ENCODE measurements around the gene WDR37.
"Not testable (repeated sequence)": the region's sequence is repeated elsewhere in the genome, so short reads cannot be mapped to it uniquely, and the experiment has no call there.

WDR37 gene

GRCh38 chr10:1155791-1156615 lies 99.8 kb downstream of the WDR37 start:
- no peak for DNase-seq

- no peak for DNase-seq
Observed at GRCh38 chr10:1156616-1156886, 100.4 kb downstream of the WDR37 start.

GRCh38 chr10:1156921-1157614 lies 100.9 kb downstream of the WDR37 start:
- no peak for DNase-seq

GRCh38 chr10:1157615-1157933 lies 101.4 kb downstream of the WDR37 start:
- DNase-seq: no peak

- DNase-seq: no peak
Observed at GRCh38 chr10:1158066-1158465, 101.9 kb downstream of the WDR37 start.

GRCh38 chr10:1158536-1158935 lies 102.4 kb downstream of the WDR37 start:
- DNase-seq: not testable (repeated sequence)

GRCh38 chr10:1159131-1160061 lies 103.2 kb downstream of the WDR37 start:
- DNase-seq: no peak

- DNase-seq: no peak
Observed at GRCh38 chr10:1160561-1161314, 104.6 kb downstream of the WDR37 start.

GRCh38 chr10:1161315-1161673 lies 105.1 kb downstream of the WDR37 start:
- not testable (repeated sequence) for DNase-seq

GRCh38 chr10:1162481-1163203 lies 106.5 kb downstream of the WDR37 start:
- no peak for DNase-seq

GRCh38 chr10:1163204-1163660 lies 107.0 kb downstream of the WDR37 start:
- DNase-seq: no peak

GRCh38 chr10:1163831-1164230 lies 107.6 kb downstream of the WDR37 start:
- no peak for DNase-seq

- DNase-seq: no peak
Observed at GRCh38 chr10:1166101-1166827, 110.1 kb downstream of the WDR37 start.

GRCh38 chr10:1166828-1167275 lies 110.7 kb downstream of the WDR37 start:
- no peak for DNase-seq

GRCh38 chr10:1168763-1169162 lies 112.6 kb downstream of the WDR37 start:
- no peak for DNase-seq

- no peak for DNase-seq
Observed at GRCh38 chr10:1169186-1169885, 113.2 kb downstream of the WDR37 start.

GRCh38 chr10:1169981-1170866 lies 114.0 kb downstream of the WDR37 start:
- DNase-seq: no peak

GRCh38 chr10:1170867-1171180 lies 114.6 kb downstream of the WDR37 start:
- DNase-seq: no peak

- no peak for DNase-seq
Observed at GRCh38 chr10:1171182-1171581, 115.0 kb downstream of the WDR37 start.

GRCh38 chr10:1171586-1171985 lies 115.4 kb downstream of the WDR37 start:
- DNase-seq: no peak

Measured in right hindlimb (tissue), 1 donor.